Glutamatergic neuron (in vitro differentiated cells): Measurements from ENCODE around the gene NEURL1. TPM values are rescaled to one million over a fixed set of nuclear protein-coding genes. Genes with fewer than 3 reads are reported as not detected.

Source experiments
- DNase-seq: peaks from one replicate; pipeline ENCODE4 v3.0.0; 2022
- H3K27ac Mint-ChIP-seq: one replicate; pipeline ENCODE4 v1.8.0; 2020; ENCODE audit warnings: mild to moderate bottlenecking, mixed read lengths, inconsistent platforms; ENCODE audit not compliant: unreplicated experiment
- H3K27me3 Mint-ChIP-seq: one replicate; pipeline ENCODE4 v1.8.0; 2020; ENCODE audit warnings: mild to moderate bottlenecking, moderate library complexity, mixed read lengths, inconsistent platforms; ENCODE audit not compliant: unreplicated experiment
- H3K36me3 Mint-ChIP-seq: one replicate; pipeline ENCODE4 v1.8.0; 2020; ENCODE audit warnings: mild to moderate bottlenecking, mixed read lengths, inconsistent platforms; ENCODE audit not compliant: unreplicated experiment
- H3K4me1 Mint-ChIP-seq: one replicate; pipeline ENCODE4 v1.8.0; 2020; ENCODE audit warnings: mild to moderate bottlenecking, low read depth, mixed read lengths, inconsistent platforms; ENCODE audit not compliant: unreplicated experiment
- H3K4me3 Mint-ChIP-seq: one replicate; pipeline ENCODE4 v1.8.0; 2020; ENCODE audit warnings: mild to moderate bottlenecking, mixed read lengths, inconsistent platforms; ENCODE audit not compliant: unreplicated experiment
- H3K9me3 Mint-ChIP-seq: one replicate; pipeline ENCODE4 v1.8.0; 2020; ENCODE audit warnings: mild to moderate bottlenecking, moderate library complexity, mixed read lengths, inconsistent platforms; ENCODE audit not compliant: unreplicated experiment
- CTCF ChIP-seq: fragments of 200-600 bp; sonication (generic); IDR thresholded peaks from one replicate; pipeline ENCODE4 v1.5.0; 2021; ENCODE audit not compliant: partially characterized antibody, unreplicated experiment
- total RNA-seq: library from RNA; stranded (reverse); fragmentation: NEBNext Ultra II Directional; extraction: Animal tissue kit (Norgen Biotek cat#: 25700); gene quantifications from one replicate; pipeline ENCODE4 v1.2.1, GENCODE V29; 2021; ENCODE audit not compliant: unreplicated experiment

Gene NEURL1
- total RNA-seq, 1 donor from 2014 or later: 3.1 TPM

GRCh38 chr10:103626178-103626577 lies 132.7 kb downstream of the NEURL1 start:
- no peaks in the 10 kb centered on the region for H3K36me3 Mint-ChIP-seq
- TF ChIP-seq CTCF: no peak
- H3K4me1 Mint-ChIP-seq: peaks cover 2% of the 10 kb centered on the region
- H3K4me3 Mint-ChIP-seq: no peak overlapping the region
- no peak for DNase-seq
- peaks cover 5% of the 10 kb centered on the region for H3K27me3 Mint-ChIP-seq
- no peak overlapping the region for H3K27ac Mint-ChIP-seq
- peaks cover 1% of the 10 kb centered on the region for H3K9me3 Mint-ChIP-seq

- Mint-ChIP-seq H3K4me3 (no peak overlapping the region), H3K27me3 (peaks cover 4% of the 10 kb centered on the region), H3K36me3 (no peaks in the 10 kb centered on the region), H3K27ac (no peak overlapping the region), H3K9me3 (peaks cover 1% of the 10 kb centered on the region), H3K4me1 (no peaks in the 10 kb centered on the region)
- no peak for TF ChIP-seq CTCF
- no peak for DNase-seq
Observed at GRCh38 chr10:103627111-103627892, 133.8 kb downstream of the NEURL1 start.

- DNase-seq: no peak
- TF ChIP-seq CTCF: no peak
- Mint-ChIP-seq H3K9me3 (peaks cover 1% of the 10 kb centered on the region), H3K27ac (no peak overlapping the region), H3K4me3 (no peak overlapping the region), H3K36me3 (no peaks in the 10 kb centered on the region), H3K4me1 (no peaks in the 10 kb centered on the region), H3K27me3 (peaks cover 4% of the 10 kb centered on the region)
Observed at GRCh38 chr10:103627893-103628292, 134.4 kb downstream of the NEURL1 start.

- H3K9me3 Mint-ChIP-seq: peaks cover 1% of the 10 kb centered on the region
- no peaks in the 10 kb centered on the region for H3K36me3 Mint-ChIP-seq
- H3K27me3 Mint-ChIP-seq: peaks cover 4% of the 10 kb centered on the region
- H3K4me1 Mint-ChIP-seq: no peaks in the 10 kb centered on the region
- no peak overlapping the region for H3K27ac Mint-ChIP-seq
- TF ChIP-seq CTCF: no peak
- no peak overlapping the region for H3K4me3 Mint-ChIP-seq
- no peak for DNase-seq
Observed at GRCh38 chr10:103629581-103629980, 136.1 kb downstream of the NEURL1 start.

GRCh38 chr10:103630156-103630555 lies 136.7 kb downstream of the NEURL1 start:
- Mint-ChIP-seq H3K27me3 (peaks cover 3% of the 10 kb centered on the region), H3K36me3 (no peaks in the 10 kb centered on the region), H3K9me3 (peaks cover 1% of the 10 kb centered on the region), H3K4me1 (no peaks in the 10 kb centered on the region), H3K4me3 (no peak overlapping the region), H3K27ac (no peak overlapping the region)
- no peak for TF ChIP-seq CTCF
- DNase-seq: no peak
